Measurements from ENCODE around the gene IL15RA. TPM values are rescaled to one million over a fixed set of nuclear protein-coding genes. Genes with fewer than 3 reads are reported as not detected.

Gene IL15RA
- total RNA-seq, 4 donors from 2014 or later, result 17.7 to 21.9 (median 20.6) TPM

- ATAC-seq, result no peak
- 58 to 75% methylated on average over 4 to 6 of the region's 6 CpGs for WGBS, 2 donors (ENCODE audit: low coverage in 1 of 2)
These were observed 18.7 kb downstream of the IL15RA start for GRCh38 chr10:5958675-5959074.

GRCh38 chr10:5958077-5958476 is 19.3 kb downstream of the IL15RA start:
- no peaks in the 10 kb centered on the region for H3K9me3 ChIP-seq
- no peaks in the 10 kb centered on the region for H3K27me3 ChIP-seq
- TF ChIP-seq CTCF (IDR thresholded peaks at IDR 0.05) (no peak), POLR2AphosphoS5 (IDR thresholded peaks at IDR 0.05) (no peak), EP300 (IDR thresholded peaks at IDR 0.05) (no peak), POLR2A (IDR thresholded peaks at IDR 0.05) (no peak)
- peaks cover 0 to 46% of the 10 kb centered on the region in 2 donors for H3K36me3 ChIP-seq
- H3K4me1 ChIP-seq, result no peaks in the 10 kb centered on the region
- no peak overlapping the region for H3K27ac ChIP-seq
- WGBS, 2 donors (ENCODE audit: low coverage in 1 of 2), result 29 to 59% methylated on average over 2 of the region's 2 CpGs
- no peak for ATAC-seq
- H3K4me3 ChIP-seq, result no peak overlapping the region

More at GRCh38 chr10:5958675-5959074, 18.7 kb downstream of the IL15RA start:
- Histone ChIP-seq H3K4me3 (no peak overlapping the region), H3K36me3 (peaks cover 0 to 50% of the 10 kb centered on the region in 2 donors), H3K4me1 (no peaks in the 10 kb centered on the region), H3K27ac (no peak overlapping the region), H3K9me3 (no peaks in the 10 kb centered on the region), H3K27me3 (no peaks in the 10 kb centered on the region)
- TF ChIP-seq POLR2A (IDR thresholded peaks at IDR 0.05) (no peak), POLR2AphosphoS5 (IDR thresholded peaks at IDR 0.05) (no peak), CTCF (IDR thresholded peaks at IDR 0.05) (no peak), EP300 (IDR thresholded peaks at IDR 0.05) (no peak)

- Histone ChIP-seq H3K9me3 (no peaks in the 10 kb centered on the region), H3K4me3 (no peak overlapping the region), H3K4me1 (peaks cover 0 to 1% (median 0%) of the 10 kb centered on the region in 3 donors), H3K27me3 (no peaks in the 10 kb centered on the region), H3K27ac (no peak overlapping the region), H3K36me3 (peaks cover 0 to 43% of the 10 kb centered on the region in 2 donors)
- no peak for ATAC-seq
- 77 to 88% methylated on average over 4 to 8 of the region's 17 CpGs for WGBS, 2 donors (ENCODE audit: low coverage in 1 of 2)
- TF ChIP-seq POLR2A (IDR thresholded peaks at IDR 0.05) (no peak), POLR2AphosphoS5 (IDR thresholded peaks at IDR 0.05) (no peak), CTCF (IDR thresholded peaks at IDR 0.05) (no peak)
These were observed 21.0 kb downstream of the IL15RA start for GRCh38 chr10:5956146-5956936.

DNA sequence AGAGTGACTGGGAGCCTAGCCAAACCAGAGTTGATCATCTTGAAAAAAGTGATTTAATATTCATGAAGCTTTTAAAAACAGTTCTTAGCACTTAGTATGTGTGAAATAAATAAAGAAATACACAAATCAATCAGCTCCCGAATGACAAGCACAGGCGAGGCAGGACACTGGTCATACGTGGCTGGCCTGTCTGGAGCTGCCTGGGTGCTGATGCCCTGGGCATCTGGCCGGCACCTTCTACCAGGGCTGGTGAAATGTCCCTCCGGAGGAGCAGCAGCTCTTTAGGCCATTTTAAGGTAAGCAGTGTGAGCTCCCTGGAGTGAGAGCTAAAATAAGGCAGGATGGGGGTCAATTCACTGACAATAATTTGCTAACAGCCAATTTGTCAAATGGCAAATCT is 23.7 kb downstream of the IL15RA start:
- 73 to 85% methylated on average over 5 of the region's 5 CpGs for WGBS, 2 donors (ENCODE audit: low coverage in 1 of 2)
- no peak for ATAC-seq

More for the DNA sequence above, 23.7 kb downstream of the IL15RA start:
- TF ChIP-seq EP300 (IDR thresholded peaks at IDR 0.05) (no peak), CTCF (IDR thresholded peaks at IDR 0.05) (no peak), POLR2A (IDR thresholded peaks at IDR 0.05) (no peak), POLR2AphosphoS5 (IDR thresholded peaks at IDR 0.05) (no peak)
- H3K27ac ChIP-seq, result no peak overlapping the region
- no peaks in the 10 kb centered on the region for H3K9me3 ChIP-seq
- peaks cover 5% of the 10 kb centered on the region for H3K27me3 ChIP-seq
- peaks cover 0 to 19% of the 10 kb centered on the region in 2 donors for H3K36me3 ChIP-seq
- H3K4me1 ChIP-seq, result peaks cover 0 to 24% (median 3%) of the 10 kb centered on the region in 3 donors
- no peak overlapping the region for H3K4me3 ChIP-seq

All from gastroesophageal sphincter (tissue), 4 donors.